Daoy (cell line): Measurements from ENCODE around the gene NGLY1. TPM values are rescaled to one million over a fixed set of nuclear protein-coding genes. Genes with fewer than 3 reads are reported as not detected.

Source experiments
- total RNA-seq: library from RNA; depleted of rRNA; stranded (reverse); fragments of >200 nt; shearing (Covaris generic); gene quantifications from 2 replicates; pipeline ENCODE4 v1.2.3, GENCODE V29; 2014; rRNA removed

Gene NGLY1
- total RNA-seq, 1 experiment from 2014 or later, result 27.6 TPM

Other genes starting within 250 kb of the NGLY1 start
- gene TOP2B, start 118.5 kb downstream of the NGLY1 start, total RNA-seq, result 73.3 and 85.3 TPM in 2 replicates
- 10.6 and 33.0 TPM in 2 replicates for gene OXSM, start 6.6 kb upstream of the NGLY1 start, total RNA-seq